ENCODE data around the gene RAX2.
A peak's percentile ranks its signal among the peaks of the same experiment; 100 is the strongest.

Gene RAX2

DNA sequence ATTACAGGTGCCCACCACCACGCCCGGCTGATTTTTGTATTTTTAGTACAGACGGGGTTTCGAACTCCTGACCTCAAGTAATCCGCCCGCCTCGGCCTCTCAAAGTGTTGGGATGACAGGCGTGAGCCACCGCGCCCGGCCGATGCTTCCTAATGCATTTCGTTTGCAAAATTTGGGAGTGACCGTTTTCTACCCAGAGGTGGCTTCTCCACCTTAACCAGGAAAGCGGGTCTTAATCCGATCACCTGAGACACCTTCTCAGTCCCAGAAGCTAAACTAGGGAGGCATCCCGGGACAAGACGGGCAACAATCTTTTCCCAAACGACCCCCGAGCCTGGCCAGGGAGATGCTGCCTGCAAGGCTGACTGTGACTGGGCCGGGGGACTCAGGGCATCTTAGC is 29.0 kb upstream of the RAX2 start:
- no peak for DNase-seq

DNA sequence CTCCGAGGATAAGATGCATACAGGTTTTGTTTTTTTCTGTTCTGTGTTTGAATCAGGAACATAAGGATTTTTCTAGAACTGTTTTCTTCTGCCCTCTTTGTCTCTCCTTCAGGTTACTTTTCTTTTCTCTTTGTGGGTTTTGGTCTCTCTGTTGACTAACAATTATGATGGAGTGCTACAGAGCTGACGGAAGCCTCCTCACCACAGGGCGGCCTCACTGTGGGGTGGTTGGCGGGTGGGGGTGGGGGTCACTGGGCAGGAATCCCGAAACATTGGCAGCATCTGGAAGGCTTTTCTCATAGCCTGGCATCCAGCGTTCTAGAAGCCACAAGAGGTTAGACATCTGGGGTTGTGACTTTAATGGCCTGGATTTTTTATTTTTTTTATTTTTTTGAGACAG is 26.1 kb upstream of the RAX2 start:
- peak; percentile 64 for DNase-seq

DNA sequence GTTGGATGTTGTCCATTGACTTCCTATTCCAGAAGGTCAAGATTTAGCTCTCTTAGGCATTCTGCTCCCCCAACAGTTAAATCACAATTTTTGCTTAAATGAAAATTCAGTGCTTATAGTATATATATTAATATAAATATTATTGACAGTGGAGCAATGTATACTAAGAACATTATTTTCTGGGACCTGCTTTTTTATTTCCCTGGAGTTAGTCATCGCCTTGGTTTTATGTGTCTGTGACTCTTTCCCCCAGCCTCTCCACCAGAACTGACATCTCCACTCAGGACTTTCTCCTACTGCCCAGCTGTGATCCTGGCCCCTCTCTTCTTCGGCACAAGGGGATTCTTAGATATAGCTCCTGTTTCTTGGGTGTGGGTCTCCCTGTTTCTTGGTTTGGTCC is 24.3 kb upstream of the RAX2 start:
- DNase-seq, result no peak

- DNase-seq, result no peak
These were observed 21.8 kb upstream of the RAX2 start for GRCh38 chr19:3793799-3794198.

DNA sequence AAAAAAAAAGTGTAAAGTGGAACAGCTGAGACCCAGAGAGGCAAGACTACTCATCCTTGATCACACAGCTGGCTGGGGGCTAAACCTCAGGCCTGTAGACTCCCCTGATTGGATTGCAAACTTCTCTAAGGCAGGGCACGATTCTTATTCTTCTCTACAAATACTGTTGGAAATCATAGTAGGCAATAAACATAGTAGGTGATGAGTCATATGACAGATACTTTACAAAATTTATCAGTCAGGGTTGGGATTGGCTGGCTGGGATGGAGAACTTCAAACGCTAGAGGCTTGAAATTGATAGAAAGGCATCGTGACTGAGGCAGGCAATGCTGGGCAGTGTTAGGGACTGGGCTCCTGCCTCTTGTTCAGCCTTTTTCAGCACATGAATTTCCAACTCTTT is 20.1 kb upstream of the RAX2 start:
- no peak for DNase-seq

- DNase-seq, result no peak
These were observed 18.9 kb upstream of the RAX2 start for GRCh38 chr19:3790941-3791340.

- no peak for DNase-seq
These were observed 18.2 kb upstream of the RAX2 start for GRCh38 chr19:3790209-3790734.

DNA sequence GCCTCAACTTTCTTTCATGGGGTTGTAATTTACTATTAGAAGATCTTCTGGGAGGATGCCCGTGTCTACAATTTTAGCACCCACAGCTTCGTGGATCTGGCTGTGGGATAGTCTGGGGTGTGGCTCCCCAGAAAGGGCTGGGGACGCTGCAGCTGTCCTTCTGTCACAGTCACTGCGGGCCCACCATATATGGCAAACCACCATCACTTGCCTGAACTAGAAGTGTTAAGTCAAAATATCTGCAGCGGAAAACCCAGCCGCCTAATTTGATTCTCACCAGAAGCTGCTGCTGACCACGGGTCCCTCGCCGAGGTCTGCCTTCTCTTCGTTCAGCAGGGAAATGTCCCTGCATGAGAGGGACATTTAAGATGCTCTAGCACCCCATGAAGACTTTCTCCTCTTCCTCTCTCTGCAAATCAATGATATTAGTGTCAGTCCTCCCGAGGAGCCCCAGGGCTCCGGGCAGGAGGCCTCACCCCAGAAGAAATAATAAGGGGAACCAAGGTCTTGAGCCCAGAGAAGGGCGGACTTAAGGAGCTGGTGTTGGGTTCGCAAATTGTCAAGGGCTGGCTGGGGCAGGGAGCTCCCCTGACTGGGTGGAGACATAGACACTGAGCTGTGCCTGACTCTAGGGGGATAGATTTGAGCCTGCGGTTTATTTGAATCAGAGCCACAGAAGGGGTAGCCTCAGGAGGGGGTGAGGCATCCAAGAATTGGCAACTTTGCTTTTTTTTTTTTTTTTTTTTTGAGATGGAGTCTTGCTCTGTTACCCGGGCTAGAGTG is 17.2 kb upstream of the RAX2 start:
- no peak for DNase-seq

DNA sequence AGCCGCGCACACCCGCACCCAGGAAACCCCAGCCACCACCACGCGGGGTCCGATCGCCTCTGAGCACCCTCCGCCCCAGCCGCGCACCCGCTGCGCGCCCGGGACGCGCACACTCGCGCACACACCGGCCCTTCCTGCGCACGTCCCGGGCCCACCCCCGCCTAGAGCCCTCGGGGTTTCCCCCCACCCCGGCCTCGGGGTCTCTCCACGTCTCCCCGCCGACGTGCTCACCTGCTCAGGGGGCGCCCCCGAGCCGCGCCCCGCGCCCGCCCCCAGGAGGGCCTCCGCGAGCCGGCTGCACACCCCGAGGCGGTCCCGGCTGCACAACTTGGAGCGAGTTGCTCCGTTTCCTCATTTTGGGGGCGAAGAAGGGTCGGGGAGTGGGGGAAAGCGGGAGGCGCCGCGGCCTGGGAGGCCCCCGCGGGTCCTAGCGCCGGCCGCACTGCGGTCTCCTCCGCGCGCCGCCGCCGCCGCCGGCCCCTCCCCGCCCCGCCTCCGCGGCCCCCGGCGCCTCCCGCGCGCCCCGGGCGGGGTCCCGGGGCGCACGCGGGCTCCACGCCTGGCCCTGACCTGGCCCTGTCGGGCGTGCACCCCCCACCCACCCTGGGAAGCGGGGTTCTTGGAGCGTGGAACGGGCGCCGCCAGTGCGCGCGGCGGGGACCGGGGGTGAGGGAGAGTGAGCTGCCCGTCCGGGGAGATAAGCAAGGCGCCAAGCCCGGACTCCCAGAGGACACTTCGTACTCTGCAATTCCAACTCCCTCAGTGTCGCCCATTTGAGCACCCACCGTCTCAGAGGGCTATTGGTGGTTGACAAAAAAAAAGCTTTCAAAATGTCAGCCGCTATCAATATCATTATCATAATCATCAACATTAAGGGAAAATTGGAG is 14.2 kb upstream of the RAX2 start, which contains the start of gene MATK:
MATK (minus strand) TSS at position 444 of the 887 bp plus-strand sequence. CDS start 1,246 bp downstream, outside the sequence.
- peak; percentile 49 for DNase-seq

- no peak for DNase-seq
These were observed 13.5 kb upstream of the RAX2 start for GRCh38 chr19:3785451-3785937.

- no peak for DNase-seq
These were observed 12.8 kb upstream of the RAX2 start for GRCh38 chr19:3784607-3785450.

- no peak for DNase-seq
These were observed 11.9 kb upstream of the RAX2 start for GRCh38 chr19:3783660-3784584.

GRCh38 chr19:3782903-3783302 is 10.9 kb upstream of the RAX2 start:
- no peak for DNase-seq

DNA sequence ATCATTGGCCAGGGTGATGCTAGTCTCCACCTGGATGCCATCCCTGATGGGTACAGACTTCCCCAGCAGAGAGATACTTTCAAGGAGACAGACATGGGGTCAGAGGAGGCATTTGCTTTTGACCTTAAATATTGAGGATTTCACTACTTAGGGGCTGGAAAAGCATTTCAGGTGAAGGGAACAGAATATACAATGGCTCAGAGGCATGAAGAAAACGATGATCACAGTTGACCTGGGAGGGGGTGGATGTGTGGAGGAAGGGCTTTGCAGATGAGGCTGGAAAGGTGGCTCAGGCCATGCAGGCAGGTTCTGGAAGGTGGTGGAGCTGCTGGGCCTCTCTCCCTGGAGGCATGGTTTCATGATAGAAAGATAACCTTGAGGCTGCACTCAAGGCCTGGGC is 10.3 kb upstream of the RAX2 start:
- no peak for DNase-seq

DNA sequence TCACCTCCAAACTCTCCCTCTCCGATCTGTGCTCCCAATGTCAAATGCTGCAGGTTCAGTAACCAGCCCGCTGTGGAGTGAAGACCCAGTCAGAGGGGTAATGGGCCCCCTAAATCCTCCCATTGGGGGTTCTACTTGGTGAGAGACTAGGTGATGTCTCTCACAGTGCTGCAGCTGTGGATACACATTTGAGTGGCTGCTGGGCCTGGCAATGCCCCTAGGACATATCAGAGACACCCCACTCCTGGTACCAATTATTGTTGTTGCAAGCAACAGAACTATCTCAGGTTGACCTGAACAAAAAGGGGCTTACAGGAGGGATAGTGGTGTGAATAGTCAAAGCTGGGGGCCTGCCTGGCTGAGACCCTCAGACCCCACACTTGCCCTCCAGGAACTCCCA is 9.6 kb upstream of the RAX2 start:
- DNase-seq, result no peak

DNA sequence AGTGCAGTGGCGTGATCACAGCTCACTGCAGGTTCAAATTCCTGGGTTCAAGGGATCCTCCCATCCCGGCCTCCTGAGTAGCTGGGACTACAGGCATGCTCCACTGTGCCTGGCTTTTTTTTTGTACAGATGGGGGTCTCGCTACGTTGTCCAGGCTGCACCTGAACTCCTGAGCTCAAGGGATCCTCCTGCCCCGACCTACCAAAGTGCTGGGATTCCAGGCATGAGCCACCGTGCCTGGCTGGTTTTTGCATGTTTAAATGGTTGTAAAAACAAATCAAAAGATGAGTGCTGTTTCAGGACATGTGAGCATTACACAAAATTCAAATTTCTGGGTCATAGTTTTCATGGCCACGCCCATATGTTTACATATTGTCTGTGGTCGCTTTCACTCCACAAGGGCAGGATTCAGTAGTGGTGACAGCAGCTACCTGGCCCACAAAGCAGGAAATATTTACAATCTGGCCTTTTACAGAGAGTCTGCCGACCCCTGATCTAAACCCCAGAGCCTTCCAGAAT is 8.8 kb upstream of the RAX2 start:
- no peak for DNase-seq

GRCh38 chr19:3778899-3779723 is 7.1 kb upstream of the RAX2 start:
- DNase-seq, result no peak

- no peak for DNase-seq
These were observed 6.3 kb upstream of the RAX2 start for GRCh38 chr19:3778104-3778867.

GRCh38 chr19:3776479-3777040 is 4.5 kb upstream of the RAX2 start:
- DNase-seq, result no peak

Data from GDM1 (cell line).